Measurements from ENCODE around the gene IP6K1. TPM values are rescaled to one million over a fixed set of nuclear protein-coding genes. Genes with fewer than 3 reads are reported as not detected.

IP6K1 gene
- total RNA-seq, 4 donors from 2014 or later = 13.5 to 22.2 (median 19.5) TPM

- no peaks in the 10 kb centered on the region for H3K4me1 ChIP-seq
- TF ChIP-seq POLR2A (IDR thresholded peaks at IDR 0.05) = no peak
- TF ChIP-seq CTCF (IDR thresholded peaks at IDR 0.05 in 4 of 5, conservative IDR thresholded peaks at IDR 0.05 in 1 of 5) = no peak
- no peak overlapping the region for H3K27ac ChIP-seq
- H3K4me3 ChIP-seq = no peak overlapping the region
- no peaks in the 10 kb centered on the region for H3K27me3 ChIP-seq
- DNase-seq = no peak
- H3K36me3 ChIP-seq = peaks cover 0 to 70% of the 10 kb centered on the region in 2 donors
- H3K9me3 ChIP-seq = no peaks in the 10 kb centered on the region
- intact Hi-C loops (cut with DNase I; ENCODE audit: low total_unique reads) = no loop called here
- in situ Hi-C loops (cut with MboI; ENCODE audit: low sequenced_read_pairs in 4 of 4) = no loop called here
- no peak for ATAC-seq
Measured at GRCh38 chr3:49734752-49735151, 51.6 kb downstream of the IP6K1 start.

GRCh38 chr3:49733551-49733950, 52.8 kb downstream of the IP6K1 start:
- peaks cover 0 to 67% of the 10 kb centered on the region in 2 donors for H3K36me3 ChIP-seq

GRCh38 chr3:49732597-49732996, 53.7 kb downstream of the IP6K1 start:
- Histone ChIP-seq H3K27me3 (no peaks in the 10 kb centered on the region), H3K4me3 (no peak overlapping the region), H3K36me3 (peaks cover 0 to 62% of the 10 kb centered on the region in 2 donors), H3K9me3 (no peaks in the 10 kb centered on the region), H3K4me1 (no peaks in the 10 kb centered on the region), H3K27ac (no peak overlapping the region)
- intact Hi-C loops (cut with DNase I; ENCODE audit: low total_unique reads) = no loop called here
- ATAC-seq (no peak), DNase-seq (no peak)
- in situ Hi-C loops (cut with MboI; ENCODE audit: low sequenced_read_pairs in 4 of 4) = no loop called here
- TF ChIP-seq POLR2A (IDR thresholded peaks at IDR 0.05) (no peak), CTCF (IDR thresholded peaks at IDR 0.05 in 4 of 5, conservative IDR thresholded peaks at IDR 0.05 in 1 of 5) (no peak)

More at GRCh38 chr3:49733551-49733950, 52.8 kb downstream of the IP6K1 start:
- TF ChIP-seq POLR2A (IDR thresholded peaks at IDR 0.05) (no peak), CTCF (IDR thresholded peaks at IDR 0.05 in 4 of 5, conservative IDR thresholded peaks at IDR 0.05 in 1 of 5) (no peak)
- no peaks in the 10 kb centered on the region for H3K27me3 ChIP-seq
- no peaks in the 10 kb centered on the region for H3K9me3 ChIP-seq
- H3K4me1 ChIP-seq = no peaks in the 10 kb centered on the region
- H3K4me3 ChIP-seq = no peak overlapping the region
- DNase-seq (no peak), ATAC-seq (no peak)
- H3K27ac ChIP-seq = no peak overlapping the region
- in situ Hi-C loops (cut with MboI; ENCODE audit: low sequenced_read_pairs in 4 of 4) = no loop called here
- intact Hi-C loops (cut with DNase I; ENCODE audit: low total_unique reads) = no loop called here

GRCh38 chr3:49729966-49730609, 56.3 kb downstream of the IP6K1 start:
- Histone ChIP-seq H3K4me1 (peaks cover 0 to 2% of the 10 kb centered on the region in 2 donors), H3K27me3 (no peaks in the 10 kb centered on the region), H3K4me3 (no peak overlapping the region), H3K9me3 (no peaks in the 10 kb centered on the region), H3K36me3 (peaks cover 0 to 55% of the 10 kb centered on the region in 2 donors), H3K27ac (no peak overlapping the region)
- no peak for ATAC-seq
- in situ Hi-C loops (cut with MboI; ENCODE audit: low sequenced_read_pairs in 4 of 4) = no loop called here
- no peak for TF ChIP-seq POLR2A (IDR thresholded peaks at IDR 0.05)
- no peak for TF ChIP-seq CTCF (IDR thresholded peaks at IDR 0.05 in 4 of 5, conservative IDR thresholded peaks at IDR 0.05 in 1 of 5)
- intact Hi-C loops (cut with DNase I; ENCODE audit: low total_unique reads) = no loop called here
- no peak for DNase-seq

Measured in gastrocnemius medialis (tissue), 4 donors.